Neural cell (in vitro differentiated cells): ENCODE results near the gene ABCA6.

ENCODE experiments used
- CTCF ChIP-seq: fragments of 450-650 bp; IDR thresholded peaks from 2 replicates; pipeline ENCODE4 v1.5.1; 2014; ENCODE audit warnings: antibody characterized with exemption, mild to moderate bottlenecking, moderate library complexity; ENCODE audit not compliant: poor library complexity, severe bottlenecking
- EP300 ChIP-seq: fragments of 450-650 bp; conservative IDR thresholded peaks from 2 replicates; pipeline ENCODE4 v1.6.1; 2014; ENCODE audit warnings: antibody characterized with exemption, mild to moderate bottlenecking, moderate library complexity; ENCODE audit not compliant: poor library complexity, severe bottlenecking
- MXI1 ChIP-seq: fragments of 450-650 bp; conservative IDR thresholded peaks from 2 replicates; pipeline ENCODE4 v1.6.1; 2014; ENCODE audit warnings: antibody characterized with exemption, mild to moderate bottlenecking; ENCODE audit not compliant: poor library complexity, severe bottlenecking
- SMC3 ChIP-seq: fragments of 450-650 bp; conservative IDR thresholded peaks from 2 replicates; pipeline ENCODE4 v1.6.1; 2014; ENCODE audit warnings: antibody characterized with exemption, mild to moderate bottlenecking, moderate library complexity; ENCODE audit not compliant: poor library complexity

GRCh38 chr17:69105907-69106730 lies 35.6 kb downstream of the ABCA6 start:
- TF ChIP-seq EP300 (peak; percentile 88), CTCF (no peak), MXI1 (no peak), SMC3 (no peak)
